ENCODE data around the gene RRP1B. TPM values are rescaled to one million over a fixed set of nuclear protein-coding genes. Genes with fewer than 3 reads are reported as not detected.

RRP1B gene
- total and polyA plus RNA-seq, 2 experiments from 2014 or later = 54.8 to 95.7 TPM

DNA sequence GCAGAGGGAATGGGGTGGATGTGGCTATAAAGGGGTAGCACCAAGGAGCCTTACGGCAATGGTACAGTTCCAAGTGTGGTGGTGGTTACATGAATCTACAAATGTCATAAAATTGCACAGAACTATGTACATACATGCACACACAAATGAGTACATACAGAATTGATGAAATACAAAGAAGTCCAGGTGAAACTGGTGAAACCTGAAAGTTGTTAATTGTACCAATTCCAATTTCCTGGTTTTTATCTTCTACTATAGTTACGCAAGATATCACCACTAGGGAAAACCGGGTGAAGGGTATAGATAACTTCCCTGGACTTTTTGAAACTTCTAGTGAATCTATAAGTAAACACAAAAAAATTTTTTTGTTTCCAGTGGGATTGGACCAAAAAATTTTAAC is 19.0 kb upstream of the RRP1B start (continued):
- TF ChIP-seq ZNF331 (CRISPR knock-in tag; IDR thresholded peaks at IDR 0.05; ENCODE audit: low read depth) = no peak

DNA sequence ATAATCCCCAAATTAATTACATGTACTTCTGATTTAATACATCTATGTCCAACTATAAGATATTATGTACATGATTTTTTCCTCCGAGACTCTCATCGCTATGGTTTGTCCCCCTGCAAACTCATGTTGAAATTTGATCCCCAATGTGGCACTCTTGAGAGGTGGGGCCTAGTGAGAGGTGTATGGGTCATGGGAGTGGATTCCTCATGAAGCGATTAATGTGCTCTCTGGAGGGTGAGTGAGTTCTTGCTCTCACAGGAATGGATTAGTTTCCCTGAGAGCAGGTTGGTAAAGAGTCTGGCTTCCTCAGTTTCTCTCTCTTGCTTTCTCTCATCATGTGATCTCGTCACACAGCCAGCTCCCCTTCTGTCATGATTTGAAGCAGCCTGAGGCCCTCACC is 16.2 kb upstream of the RRP1B start:
- no peaks in the 10 kb centered on the region for H3K27me3 ChIP-seq (ENCODE audit: insufficient read depth)
- no peaks in the 10 kb centered on the region for H3K9me2 ChIP-seq (ENCODE audit: insufficient read depth)
- H3K27ac ChIP-seq (ENCODE audit: low read depth) = no peak overlapping the region
- no peaks in the 10 kb centered on the region for H3K9me3 Mint-ChIP-seq
- no peaks in the 10 kb centered on the region for H3K27me3 Mint-ChIP-seq (ENCODE audit: insufficient read depth, low read depth, poor library complexity)
- DNase-seq (ENCODE audit: low spot score) = no peak
- H3K4me2 ChIP-seq = no peak overlapping the region
- no peak overlapping the region for H3K27ac Mint-ChIP-seq
- ATAC-seq = peak; percentile 18; the same call in 1 of the 3 replicates
- no peaks in the 10 kb centered on the region for H3K36me3 Mint-ChIP-seq (ENCODE audit: low read depth)
- no peaks in the 10 kb centered on the region for H3K79me2 ChIP-seq (replicated peaks; ENCODE audit: insufficient read depth)
- no peaks in the 10 kb centered on the region for H3K4me1 ChIP-seq (ENCODE audit: insufficient read depth)
- H3F3A ChIP-seq (replicated peaks; ENCODE audit: low read depth) = no peaks in the 10 kb centered on the region
- peak overlapping the region; percentile 54; the same call in 1 of the 2 replicates for H2AFZ ChIP-seq
- H3K4me3 ChIP-seq = no peak overlapping the region
- TF ChIP-seq, protein P1, sequence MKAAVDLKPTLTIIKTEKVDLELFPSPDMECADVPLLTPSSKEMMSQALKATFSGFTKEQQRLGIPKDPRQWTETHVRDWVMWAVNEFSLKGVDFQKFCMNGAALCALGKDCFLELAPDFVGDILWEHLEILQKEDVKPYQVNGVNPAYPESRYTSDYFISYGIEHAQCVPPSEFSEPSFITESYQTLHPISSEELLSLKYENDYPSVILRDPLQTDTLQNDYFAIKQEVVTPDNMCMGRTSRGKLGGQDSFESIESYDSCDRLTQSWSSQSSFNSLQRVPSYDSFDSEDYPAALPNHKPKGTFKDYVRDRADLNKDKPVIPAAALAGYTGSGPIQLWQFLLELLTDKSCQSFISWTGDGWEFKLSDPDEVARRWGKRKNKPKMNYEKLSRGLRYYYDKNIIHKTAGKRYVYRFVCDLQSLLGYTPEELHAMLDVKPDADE (IDR thresholded peaks at IDR 0.05) = no peak
- TF ChIP-seq POLR2AphosphoS5 (IDR thresholded peaks at IDR 0.05; ENCODE audit: low read depth) = no peak
- no peak for TF ChIP-seq CREB1 (CRISPR knock-in tag; IDR thresholded peaks at IDR 0.05; ENCODE audit: low read depth)
- no peak for TF ChIP-seq EZH2 (IDR thresholded peaks at IDR 0.05; ENCODE audit: low read depth, unreplicated experiment)
- no peak for TF ChIP-seq ZNF114 (CRISPR knock-in tag; IDR thresholded peaks at IDR 0.05)
- TF ChIP-seq JUNB (IDR thresholded peaks at IDR 0.05; ENCODE audit: unreplicated experiment) = no peak
- TF ChIP-seq, protein P2, sequence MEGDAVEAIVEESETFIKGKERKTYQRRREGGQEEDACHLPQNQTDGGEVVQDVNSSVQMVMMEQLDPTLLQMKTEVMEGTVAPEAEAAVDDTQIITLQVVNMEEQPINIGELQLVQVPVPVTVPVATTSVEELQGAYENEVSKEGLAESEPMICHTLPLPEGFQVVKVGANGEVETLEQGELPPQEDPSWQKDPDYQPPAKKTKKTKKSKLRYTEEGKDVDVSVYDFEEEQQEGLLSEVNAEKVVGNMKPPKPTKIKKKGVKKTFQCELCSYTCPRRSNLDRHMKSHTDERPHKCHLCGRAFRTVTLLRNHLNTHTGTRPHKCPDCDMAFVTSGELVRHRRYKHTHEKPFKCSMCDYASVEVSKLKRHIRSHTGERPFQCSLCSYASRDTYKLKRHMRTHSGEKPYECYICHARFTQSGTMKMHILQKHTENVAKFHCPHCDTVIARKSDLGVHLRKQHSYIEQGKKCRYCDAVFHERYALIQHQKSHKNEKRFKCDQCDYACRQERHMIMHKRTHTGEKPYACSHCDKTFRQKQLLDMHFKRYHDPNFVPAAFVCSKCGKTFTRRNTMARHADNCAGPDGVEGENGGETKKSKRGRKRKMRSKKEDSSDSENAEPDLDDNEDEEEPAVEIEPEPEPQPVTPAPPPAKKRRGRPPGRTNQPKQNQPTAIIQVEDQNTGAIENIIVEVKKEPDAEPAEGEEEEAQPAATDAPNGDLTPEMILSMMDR (conservative IDR thresholded peaks at IDR 0.05; ENCODE audit: low read depth in 2 of 2) = no peak
- TF ChIP-seq, protein P3, sequence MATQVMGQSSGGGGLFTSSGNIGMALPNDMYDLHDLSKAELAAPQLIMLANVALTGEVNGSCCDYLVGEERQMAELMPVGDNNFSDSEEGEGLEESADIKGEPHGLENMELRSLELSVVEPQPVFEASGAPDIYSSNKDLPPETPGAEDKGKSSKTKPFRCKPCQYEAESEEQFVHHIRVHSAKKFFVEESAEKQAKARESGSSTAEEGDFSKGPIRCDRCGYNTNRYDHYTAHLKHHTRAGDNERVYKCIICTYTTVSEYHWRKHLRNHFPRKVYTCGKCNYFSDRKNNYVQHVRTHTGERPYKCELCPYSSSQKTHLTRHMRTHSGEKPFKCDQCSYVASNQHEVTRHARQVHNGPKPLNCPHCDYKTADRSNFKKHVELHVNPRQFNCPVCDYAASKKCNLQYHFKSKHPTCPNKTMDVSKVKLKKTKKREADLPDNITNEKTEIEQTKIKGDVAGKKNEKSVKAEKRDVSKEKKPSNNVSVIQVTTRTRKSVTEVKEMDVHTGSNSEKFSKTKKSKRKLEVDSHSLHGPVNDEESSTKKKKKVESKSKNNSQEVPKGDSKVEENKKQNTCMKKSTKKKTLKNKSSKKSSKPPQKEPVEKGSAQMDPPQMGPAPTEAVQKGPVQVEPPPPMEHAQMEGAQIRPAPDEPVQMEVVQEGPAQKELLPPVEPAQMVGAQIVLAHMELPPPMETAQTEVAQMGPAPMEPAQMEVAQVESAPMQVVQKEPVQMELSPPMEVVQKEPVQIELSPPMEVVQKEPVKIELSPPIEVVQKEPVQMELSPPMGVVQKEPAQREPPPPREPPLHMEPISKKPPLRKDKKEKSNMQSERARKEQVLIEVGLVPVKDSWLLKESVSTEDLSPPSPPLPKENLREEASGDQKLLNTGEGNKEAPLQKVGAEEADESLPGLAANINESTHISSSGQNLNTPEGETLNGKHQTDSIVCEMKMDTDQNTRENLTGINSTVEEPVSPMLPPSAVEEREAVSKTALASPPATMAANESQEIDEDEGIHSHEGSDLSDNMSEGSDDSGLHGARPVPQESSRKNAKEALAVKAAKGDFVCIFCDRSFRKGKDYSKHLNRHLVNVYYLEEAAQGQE (IDR thresholded peaks at IDR 0.05; ENCODE audit: unreplicated experiment) = no peak
- TF ChIP-seq, protein P4, sequence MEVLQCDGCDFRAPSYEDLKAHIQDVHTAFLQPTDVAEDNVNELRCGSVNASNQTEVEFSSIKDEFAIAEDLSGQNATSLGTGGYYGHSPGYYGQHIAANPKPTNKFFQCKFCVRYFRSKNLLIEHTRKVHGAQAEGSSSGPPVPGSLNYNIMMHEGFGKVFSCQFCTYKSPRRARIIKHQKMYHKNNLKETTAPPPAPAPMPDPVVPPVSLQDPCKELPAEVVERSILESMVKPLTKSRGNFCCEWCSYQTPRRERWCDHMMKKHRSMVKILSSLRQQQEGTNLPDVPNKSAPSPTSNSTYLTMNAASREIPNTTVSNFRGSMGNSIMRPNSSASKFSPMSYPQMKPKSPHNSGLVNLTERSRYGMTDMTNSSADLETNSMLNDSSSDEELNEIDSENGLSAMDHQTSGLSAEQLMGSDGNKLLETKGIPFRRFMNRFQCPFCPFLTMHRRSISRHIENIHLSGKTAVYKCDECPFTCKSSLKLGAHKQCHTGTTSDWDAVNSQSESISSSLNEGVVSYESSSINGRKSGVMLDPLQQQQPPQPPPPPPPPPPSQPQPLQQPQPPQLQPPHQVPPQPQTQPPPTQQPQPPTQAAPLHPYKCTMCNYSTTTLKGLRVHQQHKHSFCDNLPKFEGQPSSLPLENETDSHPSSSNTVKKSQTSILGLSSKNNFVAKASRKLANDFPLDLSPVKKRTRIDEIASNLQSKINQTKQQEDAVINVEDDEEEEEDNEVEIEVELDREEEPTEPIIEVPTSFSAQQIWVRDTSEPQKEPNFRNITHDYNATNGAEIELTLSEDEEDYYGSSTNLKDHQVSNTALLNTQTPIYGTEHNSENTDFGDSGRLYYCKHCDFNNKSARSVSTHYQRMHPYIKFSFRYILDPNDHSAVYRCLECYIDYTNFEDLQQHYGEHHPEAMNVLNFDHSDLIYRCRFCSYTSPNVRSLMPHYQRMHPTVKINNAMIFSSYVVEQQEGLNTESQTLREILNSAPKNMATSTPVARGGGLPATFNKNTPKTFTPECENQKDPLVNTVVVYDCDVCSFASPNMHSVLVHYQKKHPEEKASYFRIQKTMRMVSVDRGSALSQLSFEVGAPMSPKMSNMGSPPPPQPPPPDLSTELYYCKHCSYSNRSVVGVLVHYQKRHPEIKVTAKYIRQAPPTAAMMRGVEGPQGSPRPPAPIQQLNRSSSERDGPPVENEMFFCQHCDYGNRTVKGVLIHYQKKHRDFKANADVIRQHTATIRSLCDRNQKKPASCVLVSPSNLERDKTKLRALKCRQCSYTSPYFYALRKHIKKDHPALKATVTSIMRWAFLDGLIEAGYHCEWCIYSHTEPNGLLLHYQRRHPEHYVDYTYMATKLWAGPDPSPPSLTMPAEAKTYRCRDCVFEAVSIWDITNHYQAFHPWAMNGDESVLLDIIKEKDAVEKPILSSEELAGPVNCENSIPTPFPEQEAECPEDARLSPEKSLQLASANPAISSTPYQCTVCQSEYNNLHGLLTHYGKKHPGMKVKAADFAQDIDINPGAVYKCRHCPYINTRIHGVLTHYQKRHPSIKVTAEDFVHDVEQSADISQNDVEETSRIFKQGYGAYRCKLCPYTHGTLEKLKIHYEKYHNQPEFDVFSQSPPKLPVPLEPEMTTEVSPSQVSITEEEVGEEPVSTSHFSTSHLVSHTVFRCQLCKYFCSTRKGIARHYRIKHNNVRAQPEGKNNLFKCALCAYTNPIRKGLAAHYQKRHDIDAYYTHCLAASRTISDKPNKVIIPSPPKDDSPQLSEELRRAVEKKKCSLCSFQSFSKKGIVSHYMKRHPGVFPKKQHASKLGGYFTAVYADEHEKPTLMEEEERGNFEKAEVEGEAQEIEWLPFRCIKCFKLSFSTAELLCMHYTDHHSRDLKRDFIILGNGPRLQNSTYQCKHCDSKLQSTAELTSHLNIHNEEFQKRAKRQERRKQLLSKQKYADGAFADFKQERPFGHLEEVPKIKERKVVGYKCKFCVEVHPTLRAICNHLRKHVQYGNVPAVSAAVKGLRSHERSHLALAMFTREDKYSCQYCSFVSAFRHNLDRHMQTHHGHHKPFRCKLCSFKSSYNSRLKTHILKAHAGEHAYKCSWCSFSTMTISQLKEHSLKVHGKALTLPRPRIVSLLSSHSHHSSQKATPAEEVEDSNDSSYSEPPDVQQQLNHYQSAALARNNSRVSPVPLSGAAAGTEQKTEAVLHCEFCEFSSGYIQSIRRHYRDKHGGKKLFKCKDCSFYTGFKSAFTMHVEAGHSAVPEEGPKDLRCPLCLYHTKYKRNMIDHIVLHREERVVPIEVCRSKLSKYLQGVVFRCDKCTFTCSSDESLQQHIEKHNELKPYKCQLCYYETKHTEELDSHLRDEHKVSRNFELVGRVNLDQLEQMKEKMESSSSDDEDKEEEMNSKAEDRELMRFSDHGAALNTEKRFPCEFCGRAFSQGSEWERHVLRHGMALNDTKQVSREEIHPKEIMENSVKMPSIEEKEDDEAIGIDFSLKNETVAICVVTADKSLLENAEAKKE (CRISPR knock-in tag; IDR thresholded peaks at IDR 0.05) = no peak
- no peaks in the 10 kb centered on the region for H4K20me1 ChIP-seq (replicated peaks; ENCODE audit: insufficient read depth)
- H3K36me3 ChIP-seq (ENCODE audit: insufficient read depth) = no peaks in the 10 kb centered on the region
- H3K4me3 Mint-ChIP-seq = no peak overlapping the region
- H3K4me1 Mint-ChIP-seq = peaks cover 11% of the 10 kb centered on the region; the same call in 2 of the 3 replicates

Measured in GM23338 (cell line).